GM23338 (cell line): ENCODE results near the gene ACAN. TPM values are rescaled to one million over a fixed set of nuclear protein-coding genes. Genes with fewer than 3 reads are reported as not detected.

Experiments used
- ATAC-seq: fragments of 200-7000 bp; cut with Tn5 transposase; 3 replicates; pipeline ENCODE4 v1.9.1; 2020
- DNase-seq: peaks from one replicate; pipeline ENCODE4 v3.0.0-alpha.2; 2015; ENCODE audit warnings: low spot score
- H2AFZ ChIP-seq: fragments of 200-600 bp; sonication (generic); 2 replicates; pipeline ENCODE4 v1.8.0; 2016; ENCODE audit warnings: antibody characterized with exemption, mild to moderate bottlenecking, moderate library complexity
- H3F3A ChIP-seq: fragments of 200-600 bp; sonication (generic); replicated peaks from 2 replicates; pipeline ENCODE4 v1.8.0; 2017; ENCODE audit warnings: antibody characterized with exemption, mixed run types, low read depth
- H3K27ac ChIP-seq: fragments of 200-600 bp; sonication (generic); 2 replicates; pipeline ENCODE4 v1.6.1; 2016; ENCODE audit warnings: low read depth
- H3K27me3 ChIP-seq: fragments of 200-600 bp; sonication (generic); 2 replicates; pipeline ENCODE4 v1.8.0; 2016; ENCODE audit warnings: mild to moderate bottlenecking, mixed run types, moderate library complexity; ENCODE audit not compliant: insufficient read depth
- H3K36me3 ChIP-seq: fragments of 200-600 bp; sonication (generic); 2 replicates; pipeline ENCODE4 v1.8.0; 2016; ENCODE audit warnings: mild to moderate bottlenecking; ENCODE audit not compliant: insufficient read depth
- H3K4me1 ChIP-seq: fragments of 200-600 bp; sonication (generic); 2 replicates; pipeline ENCODE4 v1.8.0; 2016; ENCODE audit warnings: mild to moderate bottlenecking, moderate library complexity; ENCODE audit not compliant: insufficient read depth
- H3K4me2 ChIP-seq: fragments of 200-600 bp; sonication (generic); 2 replicates; pipeline ENCODE4 v1.7.1; 2017; ENCODE audit warnings: mixed run types
- H3K4me3 ChIP-seq: fragments of 200-600 bp; sonication (generic); 2 replicates; pipeline ENCODE4 v1.6.1; 2016; ENCODE audit warnings: mixed run types
- H3K79me2 ChIP-seq: fragments of 200-600 bp; sonication (generic); replicated peaks from 2 replicates; pipeline ENCODE4 v1.8.0; 2017; ENCODE audit warnings: mild to moderate bottlenecking; ENCODE audit not compliant: insufficient read depth
- H3K9me2 ChIP-seq: fragments of 200-600 bp; sonication (generic); 2 replicates; pipeline ENCODE4 v1.8.0; 2017; ENCODE audit not compliant: insufficient read depth
- H4K20me1 ChIP-seq: fragments of 200-600 bp; sonication (generic); replicated peaks from 2 replicates; pipeline ENCODE4 v1.8.0; 2017; ENCODE audit warnings: mild to moderate bottlenecking; ENCODE audit not compliant: insufficient read depth
- H3K27ac Mint-ChIP-seq: 2 replicates; pipeline ENCODE4 v1.8.0; 2020; ENCODE audit warnings: inconsistent platforms, mild to moderate bottlenecking, moderate library complexity, mixed read lengths
- H3K27me3 Mint-ChIP-seq: 3 replicates; pipeline ENCODE4 v1.8.0; 2022; ENCODE audit warnings: low read depth, mild to moderate bottlenecking, moderate library complexity, mixed read lengths, inconsistent platforms; ENCODE audit not compliant: insufficient read depth, poor library complexity
- H3K36me3 Mint-ChIP-seq: 3 replicates; pipeline ENCODE4 v1.8.0; 2021; ENCODE audit warnings: low read depth, mild to moderate bottlenecking, inconsistent platforms, moderate library complexity, mixed read lengths
- H3K4me1 Mint-ChIP-seq: 3 replicates; pipeline ENCODE4 v1.8.0; 2020; ENCODE audit warnings: mild to moderate bottlenecking, inconsistent platforms, mixed read lengths
- H3K4me3 Mint-ChIP-seq: 3 replicates; pipeline ENCODE4 v1.8.0; 2021; ENCODE audit warnings: moderate library complexity, mild to moderate bottlenecking, inconsistent platforms, mixed read lengths
- H3K9me3 Mint-ChIP-seq: 3 replicates; pipeline ENCODE4 v1.8.0; 2020; ENCODE audit warnings: moderate library complexity, mild to moderate bottlenecking, inconsistent platforms, mixed read lengths
- CREB1 ChIP-seq: fragments of 250-450 bp; sonication (Bioruptor Pico); IDR thresholded peaks from 2 replicates; pipeline ENCODE4 v1.5.0; 2020; ENCODE audit warnings: low read depth, mild to moderate bottlenecking, moderate library complexity
- CTCF ChIP-seq, 2 experiments: fragments of 200-600 bp in 1 of 2; sonication (generic) in 1 of 2; conservative IDR thresholded peaks; 2 replicates each; pipeline versions ENCODE4 v1.5.1 to v1.6.1; 2016 to 2017; ENCODE audit warnings: antibody characterized with exemption in 2 of 2, low read depth in 2 of 2, mild to moderate bottlenecking in 2 of 2, moderate library complexity in 1 of 2
- ETS1 ChIP-seq: IDR thresholded peaks from 2 replicates; pipeline ENCODE4 v1.6.1; 2016; ENCODE audit warnings: antibody characterized with exemption
- EZH2 ChIP-seq: fragments of 200-600 bp; sonication (generic); IDR thresholded peaks from one replicate; pipeline ENCODE4 v1.8.0; 2017; ENCODE audit warnings: antibody characterized with exemption, mild to moderate bottlenecking, low read depth; ENCODE audit not compliant: unreplicated experiment
- EZH2phosphoT487 ChIP-seq: fragments of 200-600 bp; sonication (generic); IDR thresholded peaks from one replicate; pipeline ENCODE4 v1.8.1; 2018; ENCODE audit warnings: antibody characterized with exemption; ENCODE audit not compliant: unreplicated experiment
- JUNB ChIP-seq: IDR thresholded peaks from one replicate; pipeline ENCODE4 v1.6.1; 2016; ENCODE audit warnings: antibody characterized with exemption; ENCODE audit not compliant: unreplicated experiment
- NANOG ChIP-seq: IDR thresholded peaks from 2 replicates; pipeline ENCODE4 v1.6.1; 2016; ENCODE audit warnings: antibody characterized with exemption, borderline replicate concordance
- POLR2AphosphoS5 ChIP-seq: IDR thresholded peaks from 2 replicates; pipeline ENCODE4 v1.6.1; 2016; ENCODE audit warnings: antibody characterized with exemption, low read depth
- REST ChIP-seq: IDR thresholded peaks from one replicate; pipeline ENCODE4 v1.6.1; 2018; ENCODE audit warnings: antibody characterized with exemption; ENCODE audit not compliant: unreplicated experiment
- STAT1 ChIP-seq: IDR thresholded peaks from one replicate; pipeline ENCODE4 v1.6.1; 2016; ENCODE audit warnings: antibody characterized with exemption; ENCODE audit not compliant: unreplicated experiment
- ZNF114 ChIP-seq: fragments of 250-450 bp; sonication (Bioruptor Pico); IDR thresholded peaks from 2 replicates; pipeline ENCODE4 v1.5.0; 2020; ENCODE audit warnings: mild to moderate bottlenecking, moderate library complexity
- ZNF331 ChIP-seq: fragments of 250-450 bp; sonication (Bioruptor Pico); IDR thresholded peaks from 2 replicates; pipeline ENCODE4 v1.5.0; 2020; ENCODE audit warnings: low read depth, mild to moderate bottlenecking, moderate library complexity
- ZNF462 ChIP-seq: fragments of 250-450 bp; sonication (Bioruptor Pico); IDR thresholded peaks from 2 replicates; pipeline ENCODE4 v1.5.0; 2020; ENCODE audit warnings: mild to moderate bottlenecking, moderate library complexity
- polyA plus RNA-seq: library from polyadenylated mRNA; unstranded; fragments of >200 nt; fragmentation: Nextera tagmentation; extraction: Ambion mirVana; gene quantifications from 2 replicates; pipeline ENCODE4 v1.2.1, GENCODE V29; 2016
- total RNA-seq: library from RNA; depleted of rRNA; stranded (reverse); fragments of >200 nt; shearing (Covaris generic); gene quantifications from 2 replicates; pipeline ENCODE4 v1.2.3, GENCODE V29; 2014

ACAN gene
- total and polyA plus RNA-seq, 2 experiments from 2014 or later = 2.5 to 4.9 TPM

- Histone ChIP-seq H3K4me1 (no peaks in the 10 kb centered on the region), H3F3A (no peaks in the 10 kb centered on the region), H4K20me1 (no peaks in the 10 kb centered on the region), H3K79me2 (no peaks in the 10 kb centered on the region), H3K27ac (no peak overlapping the region), H3K9me2 (no peaks in the 10 kb centered on the region), H3K4me2 (no peak overlapping the region), H3K27me3 (no peaks in the 10 kb centered on the region), H3K4me3 (no peak overlapping the region), H2AFZ (no peak overlapping the region), H3K36me3 (no peaks in the 10 kb centered on the region)
- H3K27ac Mint-ChIP-seq = no peak overlapping the region
- no peaks in the 10 kb centered on the region for H3K36me3 Mint-ChIP-seq
- no peak for TF ChIP-seq ZNF114 (CRISPR knock-in tag)
- TF ChIP-seq ZNF331 = no peak
- TF ChIP-seq CREB1 (CRISPR knock-in tag) = no peak
- no peak for TF ChIP-seq REST
- no peak for TF ChIP-seq POLR2AphosphoS5
- TF ChIP-seq EZH2phosphoT487 = no peak
- TF ChIP-seq CTCF (conservative IDR thresholded peaks at IDR 0.05; ENCODE audit: low read depth in 2 of 2) = no peak
- TF ChIP-seq ZNF462 (CRISPR knock-in tag) = no peak
- no peak for TF ChIP-seq JUNB
- no peak for TF ChIP-seq EZH2
- no peak for TF ChIP-seq STAT1
- no peak for TF ChIP-seq NANOG
- no peak for TF ChIP-seq ETS1
- DNase-seq (no peak), ATAC-seq (no peak)
- no peaks in the 10 kb centered on the region for H3K9me3 Mint-ChIP-seq
- H3K4me1 Mint-ChIP-seq = no peaks in the 10 kb centered on the region
- no peak overlapping the region for H3K4me3 Mint-ChIP-seq
- peaks cover 1% of the 10 kb centered on the region for H3K27me3 Mint-ChIP-seq
Observed at GRCh38 chr15:88848203-88848602, 45.0 kb downstream of the ACAN start.
